ENCODE data around the gene MFSD11. TPM values are rescaled to one million over a fixed set of nuclear protein-coding genes. Genes with fewer than 3 reads are reported as not detected.
"Not testable (repeated sequence)": the region's sequence is repeated elsewhere in the genome, so short reads cannot be mapped to it uniquely, and the experiment has no call there.

The MFSD11 gene
- total RNA-seq, 6 experiments from 2014 or later: 16.1 to 23.4 (median 20.7) TPM

GRCh38 chr17:76810956-76811355 is 73.0 kb downstream of the MFSD11 start:
- Mint-ChIP-seq H3K4me1 (ENCODE audit: low read depth) (no peaks in the 10 kb centered on the region), H3K27me3 (ENCODE audit: insufficient read depth) (peaks cover 35% of the 10 kb centered on the region), H3K36me3 (ENCODE audit: low read depth) (no peaks in the 10 kb centered on the region; the same call in 1 of the 2 replicates), H3K27ac (no peak overlapping the region), H3K9me3 (peaks cover 6% of the 10 kb centered on the region; the same call in 1 of the 2 replicates), H3K4me3 (no peak overlapping the region; the same call in 1 of the 2 replicates)
- no peak for TF ChIP-seq CTCF (IDR thresholded peaks at IDR 0.05)
- no peak for DNase-seq

GRCh38 chr17:76811834-76812233 is 73.9 kb downstream of the MFSD11 start:
- Mint-ChIP-seq H3K27ac (no peak overlapping the region), H3K36me3 (ENCODE audit: low read depth) (no peaks in the 10 kb centered on the region; the same call in 1 of the 2 replicates), H3K4me1 (ENCODE audit: low read depth) (no peaks in the 10 kb centered on the region), H3K27me3 (ENCODE audit: insufficient read depth) (peaks cover 35% of the 10 kb centered on the region), H3K4me3 (no peak overlapping the region), H3K9me3 (peaks cover 2% of the 10 kb centered on the region; the same call in 1 of the 2 replicates)
- DNase-seq: no peak
- no peak for TF ChIP-seq CTCF (IDR thresholded peaks at IDR 0.05)

GRCh38 chr17:76812263-76812662 is 74.3 kb downstream of the MFSD11 start:
- Mint-ChIP-seq H3K36me3 (ENCODE audit: low read depth) (no peaks in the 10 kb centered on the region), H3K9me3 (no peaks in the 10 kb centered on the region), H3K27me3 (ENCODE audit: insufficient read depth) (peaks cover 33% of the 10 kb centered on the region), H3K4me3 (no peak overlapping the region), H3K4me1 (ENCODE audit: low read depth) (no peaks in the 10 kb centered on the region), H3K27ac (no peak overlapping the region)
- TF ChIP-seq CTCF (IDR thresholded peaks at IDR 0.05): no peak
- DNase-seq: no peak

GRCh38 chr17:76812968-76813367 is 75.0 kb downstream of the MFSD11 start:
- Mint-ChIP-seq H3K9me3 (no peaks in the 10 kb centered on the region), H3K36me3 (ENCODE audit: low read depth) (no peaks in the 10 kb centered on the region), H3K4me1 (ENCODE audit: low read depth) (no peaks in the 10 kb centered on the region), H3K4me3 (no peak overlapping the region), H3K27ac (no peak overlapping the region), H3K27me3 (ENCODE audit: insufficient read depth) (peaks cover 30% of the 10 kb centered on the region)
- no peak for DNase-seq
- no peak for TF ChIP-seq CTCF (IDR thresholded peaks at IDR 0.05)

GRCh38 chr17:76815907-76816589 is 78.1 kb downstream of the MFSD11 start:
- H3K9me3 Mint-ChIP-seq; H3K4me1 Mint-ChIP-seq (ENCODE audit: low read depth); DNase-seq; H3K4me3 Mint-ChIP-seq; H3K36me3 Mint-ChIP-seq (ENCODE audit: low read depth); H3K27ac Mint-ChIP-seq: not testable (repeated sequence)
- peaks cover 38% of the 10 kb centered on the region for H3K27me3 Mint-ChIP-seq (ENCODE audit: insufficient read depth)

GRCh38 chr17:76816590-76817135 is 78.7 kb downstream of the MFSD11 start:
- peak; percentile 36 for DNase-seq
- Mint-ChIP-seq H3K36me3 (ENCODE audit: low read depth) (no peaks in the 10 kb centered on the region), H3K4me3 (no peak overlapping the region), H3K27me3 (ENCODE audit: insufficient read depth) (peaks cover 38% of the 10 kb centered on the region), H3K27ac (no peak overlapping the region), H3K4me1 (ENCODE audit: low read depth) (no peaks in the 10 kb centered on the region), H3K9me3 (no peaks in the 10 kb centered on the region)
- TF ChIP-seq CTCF (IDR thresholded peaks at IDR 0.05): peak; percentile 76

Measured in HFFc6 (cell line).